ENCODE data around the gene PPM1B.

- TF ChIP-seq HDGF (IDR thresholded peaks at IDR 0.05; ENCODE audit: borderline replicate concordance) (no peak), ARNT (IDR thresholded peaks at IDR 0.05) (no peak)
These were observed 76.6 kb downstream of the PPM1B start for GRCh38 chr2:44245083-44245861.
